HK-2 (cell line): ENCODE results near the gene SUPT5H.

Experiments
- DNase-seq: peaks from one replicate; pipeline ENCODE4 v3.0.0-alpha.2; 2018; ENCODE audit not compliant: unreplicated experiment

The SUPT5H gene

GRCh38 chr19:39497701-39497995 lies 52.3 kb downstream of the SUPT5H start:
- DNase-seq = no peak

GRCh38 chr19:39497996-39498797 lies 52.8 kb downstream of the SUPT5H start:
- peak; percentile 52 for DNase-seq

GRCh38 chr19:39498798-39499642 lies 53.6 kb downstream of the SUPT5H start, which contains the start of gene DLL3:
Gene DLL3, plus strand, starts transcription at chr19:39498947. Its CDS starts 28 bp downstream, at chr19:39498975.
- DNase-seq = no peak

GRCh38 chr19:39499932-39500331 lies 54.5 kb downstream of the SUPT5H start:
- DNase-seq = no peak

GRCh38 chr19:39500543-39500942 lies 55.2 kb downstream of the SUPT5H start:
- DNase-seq = no peak

- no peak for DNase-seq
These were observed 56.0 kb downstream of the SUPT5H start for GRCh38 chr19:39501340-39501739.

GRCh38 chr19:39502640-39503417 lies 57.4 kb downstream of the SUPT5H start:
- DNase-seq = peak; percentile 75

GRCh38 chr19:39506598-39506943 lies 61.2 kb downstream of the SUPT5H start:
- DNase-seq = no peak

GRCh38 chr19:39506944-39507714 lies 61.7 kb downstream of the SUPT5H start:
- DNase-seq = peak; percentile 79

GRCh38 chr19:39507715-39508364 lies 62.5 kb downstream of the SUPT5H start:
- no peak for DNase-seq

- no peak for DNase-seq
These were observed 63.2 kb downstream of the SUPT5H start for GRCh38 chr19:39508629-39509028.

GRCh38 chr19:39509233-39509632 lies 63.9 kb downstream of the SUPT5H start:
- DNase-seq = no peak

GRCh38 chr19:39512988-39513387 lies 67.6 kb downstream of the SUPT5H start:
- no peak for DNase-seq

GRCh38 chr19:39514840-39515550 lies 69.6 kb downstream of the SUPT5H start, which contains the start of gene SELENOV:
Gene SELENOV, plus strand, starts transcription at chr19:39515139. Its CDS starts 74 bp downstream, at chr19:39515213.
- DNase-seq = no peak

GRCh38 chr19:39515551-39516191 lies 70.3 kb downstream of the SUPT5H start:
- DNase-seq = no peak

GRCh38 chr19:39516270-39516669 lies 70.9 kb downstream of the SUPT5H start:
- DNase-seq = no peak

GRCh38 chr19:39517432-39517831 lies 72.0 kb downstream of the SUPT5H start:
- DNase-seq = no peak

- DNase-seq = no peak
These were observed 73.1 kb downstream of the SUPT5H start for GRCh38 chr19:39518458-39518857.

- DNase-seq = no peak
These were observed 73.6 kb downstream of the SUPT5H start for GRCh38 chr19:39518975-39519374.
